HEK293 (cell line): ENCODE data around the gene HNRNPA0.

Source experiments
- GLIS2 ChIP-seq: fragments of 450-650 bp; formaldehyde crosslinking; IDR thresholded peaks from 2 replicates; pipeline ENCODE4 v1.5.1; 2016; ENCODE audit warnings: missing biosample characterization, missing genetic modification characterization
- IKZF3 ChIP-seq: fragments of 450-650 bp; IDR thresholded peaks from 2 replicates; pipeline ENCODE4 v1.5.0; 2018; ENCODE audit warnings: missing biosample characterization, mild to moderate bottlenecking, missing genetic modification characterization, moderate library complexity
- TF ChIP-seq, protein P1 (sequence below): fragments of 450-650 bp; formaldehyde crosslinking; IDR thresholded peaks from 2 replicates; pipeline ENCODE4 v1.5.1; 2016; ENCODE audit warnings: missing biosample characterization, missing genetic modification characterization
- TF ChIP-seq, protein P2 (sequence below): fragments of 450-650 bp; formaldehyde crosslinking; IDR thresholded peaks from 2 replicates; pipeline ENCODE4 v1.5.1; 2016; ENCODE audit warnings: missing biosample characterization, missing genetic modification characterization
- TF ChIP-seq, protein P3 (sequence below): fragments of 450-650 bp; formaldehyde crosslinking; IDR thresholded peaks from 2 replicates; pipeline ENCODE4 v1.5.1; 2016; ENCODE audit warnings: missing biosample characterization, missing genetic modification characterization

DNA sequence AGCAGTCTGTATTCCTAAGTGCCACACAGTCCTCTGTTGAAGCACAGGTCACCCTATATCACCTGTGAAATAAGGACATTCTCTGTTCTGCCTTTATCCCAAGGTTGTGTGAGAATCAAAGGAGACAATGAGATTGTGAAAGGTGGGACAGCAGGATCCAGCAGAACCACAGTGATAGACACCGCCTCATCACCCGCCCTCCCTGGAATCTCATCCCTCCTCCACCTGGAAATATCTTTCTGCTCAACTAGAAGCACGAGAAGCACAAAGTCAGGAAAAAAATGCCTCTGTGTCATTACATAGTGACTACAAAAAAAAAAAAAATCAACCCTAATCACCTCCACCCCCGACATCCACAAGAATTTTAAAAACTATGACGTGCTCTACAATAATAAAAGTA, 50.6 kb downstream of the HNRNPA0 start:
- no peak for TF ChIP-seq GLIS2 (tag by site-specific recombination)
- TF ChIP-seq, protein P1, sequence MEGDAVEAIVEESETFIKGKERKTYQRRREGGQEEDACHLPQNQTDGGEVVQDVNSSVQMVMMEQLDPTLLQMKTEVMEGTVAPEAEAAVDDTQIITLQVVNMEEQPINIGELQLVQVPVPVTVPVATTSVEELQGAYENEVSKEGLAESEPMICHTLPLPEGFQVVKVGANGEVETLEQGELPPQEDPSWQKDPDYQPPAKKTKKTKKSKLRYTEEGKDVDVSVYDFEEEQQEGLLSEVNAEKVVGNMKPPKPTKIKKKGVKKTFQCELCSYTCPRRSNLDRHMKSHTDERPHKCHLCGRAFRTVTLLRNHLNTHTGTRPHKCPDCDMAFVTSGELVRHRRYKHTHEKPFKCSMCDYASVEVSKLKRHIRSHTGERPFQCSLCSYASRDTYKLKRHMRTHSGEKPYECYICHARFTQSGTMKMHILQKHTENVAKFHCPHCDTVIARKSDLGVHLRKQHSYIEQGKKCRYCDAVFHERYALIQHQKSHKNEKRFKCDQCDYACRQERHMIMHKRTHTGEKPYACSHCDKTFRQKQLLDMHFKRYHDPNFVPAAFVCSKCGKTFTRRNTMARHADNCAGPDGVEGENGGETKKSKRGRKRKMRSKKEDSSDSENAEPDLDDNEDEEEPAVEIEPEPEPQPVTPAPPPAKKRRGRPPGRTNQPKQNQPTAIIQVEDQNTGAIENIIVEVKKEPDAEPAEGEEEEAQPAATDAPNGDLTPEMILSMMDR (tag by site-specific recombination): no peak
- TF ChIP-seq, protein P2, sequence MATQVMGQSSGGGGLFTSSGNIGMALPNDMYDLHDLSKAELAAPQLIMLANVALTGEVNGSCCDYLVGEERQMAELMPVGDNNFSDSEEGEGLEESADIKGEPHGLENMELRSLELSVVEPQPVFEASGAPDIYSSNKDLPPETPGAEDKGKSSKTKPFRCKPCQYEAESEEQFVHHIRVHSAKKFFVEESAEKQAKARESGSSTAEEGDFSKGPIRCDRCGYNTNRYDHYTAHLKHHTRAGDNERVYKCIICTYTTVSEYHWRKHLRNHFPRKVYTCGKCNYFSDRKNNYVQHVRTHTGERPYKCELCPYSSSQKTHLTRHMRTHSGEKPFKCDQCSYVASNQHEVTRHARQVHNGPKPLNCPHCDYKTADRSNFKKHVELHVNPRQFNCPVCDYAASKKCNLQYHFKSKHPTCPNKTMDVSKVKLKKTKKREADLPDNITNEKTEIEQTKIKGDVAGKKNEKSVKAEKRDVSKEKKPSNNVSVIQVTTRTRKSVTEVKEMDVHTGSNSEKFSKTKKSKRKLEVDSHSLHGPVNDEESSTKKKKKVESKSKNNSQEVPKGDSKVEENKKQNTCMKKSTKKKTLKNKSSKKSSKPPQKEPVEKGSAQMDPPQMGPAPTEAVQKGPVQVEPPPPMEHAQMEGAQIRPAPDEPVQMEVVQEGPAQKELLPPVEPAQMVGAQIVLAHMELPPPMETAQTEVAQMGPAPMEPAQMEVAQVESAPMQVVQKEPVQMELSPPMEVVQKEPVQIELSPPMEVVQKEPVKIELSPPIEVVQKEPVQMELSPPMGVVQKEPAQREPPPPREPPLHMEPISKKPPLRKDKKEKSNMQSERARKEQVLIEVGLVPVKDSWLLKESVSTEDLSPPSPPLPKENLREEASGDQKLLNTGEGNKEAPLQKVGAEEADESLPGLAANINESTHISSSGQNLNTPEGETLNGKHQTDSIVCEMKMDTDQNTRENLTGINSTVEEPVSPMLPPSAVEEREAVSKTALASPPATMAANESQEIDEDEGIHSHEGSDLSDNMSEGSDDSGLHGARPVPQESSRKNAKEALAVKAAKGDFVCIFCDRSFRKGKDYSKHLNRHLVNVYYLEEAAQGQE (tag by site-specific recombination): no peak
- TF ChIP-seq IKZF3 (tag by site-specific recombination): no peak
- TF ChIP-seq, protein P3, sequence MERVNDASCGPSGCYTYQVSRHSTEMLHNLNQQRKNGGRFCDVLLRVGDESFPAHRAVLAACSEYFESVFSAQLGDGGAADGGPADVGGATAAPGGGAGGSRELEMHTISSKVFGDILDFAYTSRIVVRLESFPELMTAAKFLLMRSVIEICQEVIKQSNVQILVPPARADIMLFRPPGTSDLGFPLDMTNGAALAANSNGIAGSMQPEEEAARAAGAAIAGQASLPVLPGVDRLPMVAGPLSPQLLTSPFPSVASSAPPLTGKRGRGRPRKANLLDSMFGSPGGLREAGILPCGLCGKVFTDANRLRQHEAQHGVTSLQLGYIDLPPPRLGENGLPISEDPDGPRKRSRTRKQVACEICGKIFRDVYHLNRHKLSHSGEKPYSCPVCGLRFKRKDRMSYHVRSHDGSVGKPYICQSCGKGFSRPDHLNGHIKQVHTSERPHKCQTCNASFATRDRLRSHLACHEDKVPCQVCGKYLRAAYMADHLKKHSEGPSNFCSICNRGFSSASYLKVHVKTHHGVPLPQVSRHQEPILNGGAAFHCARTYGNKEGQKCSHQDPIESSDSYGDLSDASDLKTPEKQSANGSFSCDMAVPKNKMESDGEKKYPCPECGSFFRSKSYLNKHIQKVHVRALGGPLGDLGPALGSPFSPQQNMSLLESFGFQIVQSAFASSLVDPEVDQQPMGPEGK: no peak
